A549 (cell line): Measurements from ENCODE around the gene SERPINE1. TPM values are rescaled to one million over a fixed set of nuclear protein-coding genes. Genes with fewer than 3 reads are reported as not detected.

Experiments used
- ATAC-seq, 2 experiments: fragments of 200-7000 bp in 1 of 2; fragments of >200 bp in 1 of 2; cut with Nextera tagmentation in 1 of 2; cut with Tn5 transposase in 1 of 2; 3 replicates each; pipeline versions ENCODE4 v1.8.0 to v1.9.1; 2018 to 2020; ENCODE audit warnings: mild to moderate bottlenecking in 1 of 2, moderate library complexity in 1 of 2
- CTCF ChIA-PET: fragments of 300-600 bp; sonication (Branson Sonifier 250); formaldehyde crosslinking; extraction: SDS; loops from one replicate; lab custom pipeline; 2021; ENCODE audit warnings: antibody characterized with exemption, inconsistent platforms; lab: Yijun Ruan, JAX
- POLR2A ChIA-PET: fragments of 350-600 bp; formaldehyde crosslinking; extraction: SDS; loops from one replicate; lab custom pipeline; 2021; ENCODE audit warnings: antibody characterized with exemption, inconsistent platforms; lab: Yijun Ruan, JAX
- DNase-seq, 2 experiments: peaks; one replicate each; pipeline versions ENCODE4 v3.0.0 to v3.0.0-alpha.2; 2011 to 2016; ENCODE audit warnings: low read depth in 1 of 2, low spot score in 1 of 2
- FAIRE-seq: peaks from 2 replicates; lab custom pipeline; 2011; peaks lifted over from hg19 to GRCh38; lab: Jason Lieb, UNC
- H3K27ac ChIP-seq, 2 experiments: fragments of >200 bp; sonication (Bioruptor Twin); formaldehyde crosslinking; 3 replicates each; pipeline ENCODE4 v1.5.1; 2016 to 2017
- H3K4me1 ChIP-seq: fragments of >200 bp; sonication (Bioruptor Twin); formaldehyde crosslinking; 3 replicates; pipeline ENCODE4 v1.6.1; 2016
- H3K4me2 ChIP-seq: fragments of >200 bp; sonication (Bioruptor Twin); formaldehyde crosslinking; 3 replicates; pipeline ENCODE4 v1.6.1; 2016
- H3K4me3 ChIP-seq: fragments of >200 bp; sonication (Bioruptor Twin); formaldehyde crosslinking; 3 replicates; pipeline ENCODE4 v1.5.1; 2016
- H3K9me3 ChIP-seq: fragments of >200 bp; sonication (Bioruptor Twin); formaldehyde crosslinking; 3 replicates; pipeline ENCODE4 v1.6.1; 2016
- ATOH8 ChIP-seq: fragments of 250-450 bp; sonication (Bioruptor Pico); IDR thresholded peaks from 2 replicates; pipeline ENCODE4 v1.5.0; 2020; ENCODE audit warnings: low read depth, mild to moderate bottlenecking, moderate library complexity
- BHLHE40 ChIP-seq: IDR thresholded peaks from 2 replicates; pipeline ENCODE4 v1.6.1; 2012; ENCODE audit warnings: low read depth, low read length, inconsistent platforms
- CHD2 ChIP-seq: fragments of 150-350 bp; IDR thresholded peaks from 2 replicates; pipeline ENCODE4 v1.6.1; 2014; ENCODE audit warnings: low read length; ENCODE audit not compliant: partially characterized antibody
- EP300 ChIP-seq, 2 experiments: fragments of >200 bp; sonication (Bioruptor Twin); formaldehyde crosslinking; IDR thresholded peaks; 2 replicates in 1 of 2; 3 replicates in 1 of 2; pipeline ENCODE4 v1.6.1; 2016 to 2017
- ESRRA ChIP-seq: fragments of 150-350 bp; IDR thresholded peaks from 2 replicates; pipeline ENCODE4 v1.6.1; 2014; ENCODE audit warnings: mild to moderate bottlenecking, low read length, borderline replicate concordance
- HEYL ChIP-seq: fragments of 250-450 bp; sonication (Bioruptor Pico); IDR thresholded peaks from 2 replicates; pipeline ENCODE4 v1.8.0; 2021; ENCODE audit warnings: mild to moderate bottlenecking, moderate library complexity
- HOXA7 ChIP-seq: fragments of 250-450 bp; sonication (Bioruptor Pico); IDR thresholded peaks from 2 replicates; pipeline ENCODE4 v1.5.0; 2020; ENCODE audit warnings: mild to moderate bottlenecking, moderate library complexity
- JUN ChIP-seq, 2 experiments: fragments of >200 bp; sonication (Bioruptor Twin); formaldehyde crosslinking; IDR thresholded peaks; 2 replicates in 1 of 2; 3 replicates in 1 of 2; pipeline ENCODE4 v1.6.1; 2016 to 2017
- KDM1A ChIP-seq: fragments of 200-600 bp; sonication (generic); IDR thresholded peaks from 2 replicates; pipeline ENCODE4 v1.6.1; 2016; ENCODE audit warnings: low read depth, mild to moderate bottlenecking
- PBX3 ChIP-seq: IDR thresholded peaks from 2 replicates; pipeline ENCODE4 v1.6.1; 2012
- RFX5 ChIP-seq: fragments of 450-650 bp; IDR thresholded peaks from 2 replicates; pipeline ENCODE4 v1.7.1; 2014; ENCODE audit warnings: antibody characterized with exemption, mild to moderate bottlenecking, moderate library complexity
- ZC3H11A ChIP-seq: fragments of 450-650 bp; IDR thresholded peaks from 2 replicates; pipeline ENCODE4 v1.6.1; 2014; ENCODE audit warnings: antibody characterized with exemption, mild to moderate bottlenecking
- WGBS: methylation state at CpG from one replicate; pipeline ENCODE4 v1.1.6; 2017; ENCODE audit errors: missing lambda C conversion rate; 5-methylcytosine and 5-hydroxymethylcytosine counted together
- polyA plus RNA-seq, 4 experiments: library from polyadenylated mRNA; depleted of rRNA in 3 of 4; stranded (reverse); fragments of >200 nt; fragmentation: RNase III in 1 of 4; extraction: RNeasy Plus Mini Kit Qiagen cat#74134 plus additional on column Dnase treatment in 1 of 4; gene quantifications; 2 replicates in 3 of 4; 3 replicates in 1 of 4; pipeline ENCODE4 v1.2.3, GENCODE V29; 2011 to 2017
- TF ChIP-seq, protein P1 (sequence below): fragments of 200-600 bp; sonication (generic); IDR thresholded peaks from 2 replicates; pipeline ENCODE4 v1.6.1; 2016; ENCODE audit warnings: antibody characterized with exemption, mild to moderate bottlenecking, moderate library complexity

Gene SERPINE1
- polyA plus RNA-seq, 2 of the 4 experiments (the other 2 are of a cell fraction) = 286 to 355 TPM

DNA sequence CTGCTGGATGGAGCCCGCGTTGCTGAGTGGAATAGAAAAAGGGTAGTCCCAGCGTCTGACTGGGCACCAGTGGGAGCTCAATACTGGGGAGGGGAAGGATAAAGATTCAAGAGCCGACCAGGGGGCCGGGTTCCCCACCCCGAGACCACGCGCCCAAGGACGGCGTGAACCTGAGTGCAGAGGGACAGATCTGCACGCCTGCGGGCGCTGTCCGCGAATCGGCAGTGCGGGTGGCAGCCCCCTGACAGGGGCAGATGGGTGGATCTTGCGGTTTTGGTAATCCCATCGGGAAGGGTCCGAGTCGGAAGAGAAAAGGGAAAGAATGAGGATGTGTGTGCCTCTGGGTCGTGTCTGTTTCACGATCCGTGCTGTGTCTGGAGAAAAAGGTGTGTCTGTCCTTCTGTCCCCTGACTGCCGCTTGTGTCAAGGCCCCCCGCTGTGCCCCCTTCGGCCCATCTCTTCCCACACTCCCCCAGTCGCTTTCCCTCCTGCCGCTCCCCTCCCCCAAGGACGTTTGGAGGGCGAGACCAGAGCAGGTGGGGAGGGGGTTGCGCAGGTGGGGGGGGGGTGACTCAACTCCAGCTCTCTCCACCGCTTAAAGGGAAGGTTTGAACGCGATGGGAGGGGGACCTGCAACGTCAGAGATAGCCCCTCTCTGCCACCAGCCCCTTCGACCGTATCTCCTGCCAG is 39.2 kb downstream of the SERPINE1 start:
- H3K4me1 ChIP-seq = peaks cover 86% of the 10 kb centered on the region
- no peaks in the 10 kb centered on the region for H3K9me3 ChIP-seq
- no peak for TF ChIP-seq ESRRA
- 0 out of 2 replicates have a peak, but pooled peaks have one; percentile 15 for TF ChIP-seq ATOH8 (CRISPR knock-in tag)
- H3K4me2 ChIP-seq = peak overlapping the region; percentile 98
- CTCF ChIA-PET = interaction anchor here (0.8 to 16.1 kb wide), 5 partner anchors 12 to 339 kb away, joined by 3 to 235 read pairs (median 5); partner anchors contain the start of gene EPHB4
- peak overlapping the region; percentile 9 to 66; a peak in 4 of 6 replicates for H3K27ac ChIP-seq
- POLR2A ChIA-PET = interaction anchor here (0.5 to 2.4 kb wide), 9 partner anchors 7 to 737 kb away, joined by 3 to 16 read pairs (median 3); partner anchors contain the start of genes PLOD3 and SERPINE1
- FAIRE-seq (no peak), DNase-seq (no peak), ATAC-seq (peak in 1 of 2 experiments; percentile 1; a peak in 2 of 6 replicates)
- 10% methylated on average over 27 of the region's 38 CpGs for WGBS
- peak overlapping the region; percentile 41 for H3K4me3 ChIP-seq

DNA sequence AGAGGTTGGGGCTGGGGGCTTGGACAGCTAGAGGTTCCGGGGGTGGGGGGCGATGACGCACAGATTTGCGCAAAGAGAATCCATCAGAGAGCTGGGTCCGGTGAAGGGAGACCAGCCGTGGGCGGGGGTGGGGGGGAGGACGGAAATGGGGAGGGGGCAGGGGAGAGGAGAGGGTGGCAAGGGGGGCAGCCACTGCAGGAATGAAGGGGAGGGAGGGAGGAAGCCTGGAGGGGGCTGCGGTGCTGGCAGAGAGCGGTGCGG is 39.7 kb downstream of the SERPINE1 start:
- FAIRE-seq (no peak), ATAC-seq (no peak), DNase-seq (no peak)
- ChIA-PET CTCF (interaction anchor here (1.3 to 2.8 kb wide), 2 partner anchors 26 to 340 kb away, joined by 3 to 17 read pairs; partner anchors contain the start of gene EPHB4), POLR2A (no interaction called here)
- 0% methylated on average over 3 of the region's 11 CpGs for WGBS
- Histone ChIP-seq H3K4me2 (peak overlapping the region; percentile 98), H3K27ac (peak overlapping the region in 1 of 2 experiments; percentile 66; a peak in 3 of 6 replicates), H3K4me1 (peaks cover 85% of the 10 kb centered on the region), H3K9me3 (no peaks in the 10 kb centered on the region), H3K4me3 (peak overlapping the region; percentile 41; the same call in 2 of the 3 replicates)
- TF ChIP-seq CHD2 (no peak), PBX3 (no peak), BHLHE40 (no peak), ZC3H11A (no peak), HOXA7 (CRISPR knock-in tag) (no peak), JUN (IDR thresholded peaks at IDR 0.05) (no peak)
- TF ChIP-seq, protein P1, sequence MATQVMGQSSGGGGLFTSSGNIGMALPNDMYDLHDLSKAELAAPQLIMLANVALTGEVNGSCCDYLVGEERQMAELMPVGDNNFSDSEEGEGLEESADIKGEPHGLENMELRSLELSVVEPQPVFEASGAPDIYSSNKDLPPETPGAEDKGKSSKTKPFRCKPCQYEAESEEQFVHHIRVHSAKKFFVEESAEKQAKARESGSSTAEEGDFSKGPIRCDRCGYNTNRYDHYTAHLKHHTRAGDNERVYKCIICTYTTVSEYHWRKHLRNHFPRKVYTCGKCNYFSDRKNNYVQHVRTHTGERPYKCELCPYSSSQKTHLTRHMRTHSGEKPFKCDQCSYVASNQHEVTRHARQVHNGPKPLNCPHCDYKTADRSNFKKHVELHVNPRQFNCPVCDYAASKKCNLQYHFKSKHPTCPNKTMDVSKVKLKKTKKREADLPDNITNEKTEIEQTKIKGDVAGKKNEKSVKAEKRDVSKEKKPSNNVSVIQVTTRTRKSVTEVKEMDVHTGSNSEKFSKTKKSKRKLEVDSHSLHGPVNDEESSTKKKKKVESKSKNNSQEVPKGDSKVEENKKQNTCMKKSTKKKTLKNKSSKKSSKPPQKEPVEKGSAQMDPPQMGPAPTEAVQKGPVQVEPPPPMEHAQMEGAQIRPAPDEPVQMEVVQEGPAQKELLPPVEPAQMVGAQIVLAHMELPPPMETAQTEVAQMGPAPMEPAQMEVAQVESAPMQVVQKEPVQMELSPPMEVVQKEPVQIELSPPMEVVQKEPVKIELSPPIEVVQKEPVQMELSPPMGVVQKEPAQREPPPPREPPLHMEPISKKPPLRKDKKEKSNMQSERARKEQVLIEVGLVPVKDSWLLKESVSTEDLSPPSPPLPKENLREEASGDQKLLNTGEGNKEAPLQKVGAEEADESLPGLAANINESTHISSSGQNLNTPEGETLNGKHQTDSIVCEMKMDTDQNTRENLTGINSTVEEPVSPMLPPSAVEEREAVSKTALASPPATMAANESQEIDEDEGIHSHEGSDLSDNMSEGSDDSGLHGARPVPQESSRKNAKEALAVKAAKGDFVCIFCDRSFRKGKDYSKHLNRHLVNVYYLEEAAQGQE = no peak

GRCh38 chr7:101166909-101167644 is 40.2 kb downstream of the SERPINE1 start:
- Histone ChIP-seq H3K4me2 (peak overlapping the region; percentile 98), H3K4me1 (peaks cover 84% of the 10 kb centered on the region), H3K4me3 (peak overlapping the region; percentile 24; the same call in 2 of the 3 replicates), H3K9me3 (no peaks in the 10 kb centered on the region), H3K27ac (peak overlapping the region in 1 of 2 experiments; percentile 66; a peak in 2 of 6 replicates)
- TF ChIP-seq HEYL (no peak), RFX5 (no peak), KDM1A (no peak), EP300 (IDR thresholded peaks at IDR 0.05) (no peak)
- 3% methylated on average over 18 of the region's 19 CpGs for WGBS
- no peak for FAIRE-seq
- DNase-seq = no peak
- ATAC-seq = no peak
- ChIA-PET POLR2A (no interaction called here), CTCF (interaction anchor here (2.3 to 2.8 kb wide), 3 partner anchors 23 to 72 kb away, joined by 9 to 17 read pairs (median 13); no protein-coding TSS in a partner anchor)
